ENCODE data around the gene TSHZ2.

DNA sequence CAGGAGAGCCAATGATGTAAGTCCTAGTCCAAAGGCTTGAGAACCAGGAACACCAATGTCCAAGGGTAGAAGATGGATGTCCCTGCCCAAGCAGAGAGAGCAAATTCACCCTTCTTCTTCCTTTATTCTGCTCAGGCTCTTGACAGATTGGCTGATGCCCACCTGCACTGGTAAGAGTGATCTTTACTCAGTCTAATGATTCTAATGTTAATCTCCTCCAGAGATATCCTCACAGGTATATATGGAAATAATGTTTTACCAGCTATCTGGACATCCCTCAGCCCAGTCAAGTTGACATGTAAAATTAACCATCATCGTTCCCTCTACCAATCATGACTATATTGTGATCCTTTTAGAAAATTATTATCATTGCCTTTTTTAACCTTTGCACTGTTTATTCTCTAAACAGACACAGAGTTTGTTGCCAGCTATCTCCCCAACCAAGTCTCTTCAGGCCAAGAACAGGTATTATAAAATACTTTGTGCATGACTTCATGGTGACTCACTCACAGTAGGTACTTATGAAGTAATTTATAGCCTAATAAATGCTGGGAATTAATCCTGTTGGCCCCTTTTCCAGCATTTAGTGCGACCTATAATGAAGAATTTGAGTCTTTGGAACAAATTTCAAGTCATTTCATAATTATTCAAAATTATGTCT, 26.2 kb upstream of the TSHZ2 start:
- TF ChIP-seq CTCF (conservative IDR thresholded peaks at IDR 0.05 in 1 of 2, IDR thresholded peaks at IDR 0.05 in 1 of 2; ENCODE audit: extremely low read depth in 1 of 2, insufficient read depth in 1 of 2, low read depth in 1 of 2, low read length in 2 of 2) = no peak
- TF ChIP-seq EZH2 (IDR thresholded peaks at IDR 0.05; ENCODE audit: borderline replicate concordance, low read length) = no peak
